GM15510 (cell line): ENCODE measurements around the gene GADD45A.

Source experiments
- POLR2A ChIP-seq: IDR thresholded peaks from 3 replicates; pipeline ENCODE4 v1.6.1; 2011; ENCODE audit warnings: borderline replicate concordance; ENCODE audit not compliant: insufficient read length; ENCODE audit errors: extremely low read depth

Gene GADD45A

GRCh38 chr1:67721650-67722291 is 36.8 kb downstream of the GADD45A start:
- no peak for TF ChIP-seq POLR2A

- no peak for TF ChIP-seq POLR2A
Observed at GRCh38 chr1:67722292-67722944, 37.4 kb downstream of the GADD45A start.

- TF ChIP-seq POLR2A = no peak
Observed at GRCh38 chr1:67723126-67723525, 38.1 kb downstream of the GADD45A start.

DNA sequence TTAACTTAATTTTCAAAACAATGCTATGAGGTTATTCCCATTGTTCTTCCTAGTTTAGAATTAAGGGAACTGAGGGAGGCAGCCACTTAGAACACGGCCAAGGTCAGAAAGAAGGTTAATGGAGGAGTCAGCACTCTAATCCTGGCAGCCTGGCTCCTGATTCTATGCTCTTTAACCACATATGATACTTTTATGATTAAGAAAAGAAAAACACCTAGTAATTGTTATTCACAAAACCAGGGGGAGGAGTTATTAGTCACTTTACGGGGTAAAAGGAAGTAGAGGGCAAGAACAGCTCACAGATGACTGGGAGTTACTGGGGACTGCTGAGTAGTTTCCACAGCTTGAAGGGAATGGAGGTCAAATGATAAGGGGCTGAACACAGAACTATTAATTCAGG is 38.6 kb downstream of the GADD45A start:
- no peak for TF ChIP-seq POLR2A

- no peak for TF ChIP-seq POLR2A
Observed at GRCh38 chr1:67724928-67725560, 40.0 kb downstream of the GADD45A start.

DNA sequence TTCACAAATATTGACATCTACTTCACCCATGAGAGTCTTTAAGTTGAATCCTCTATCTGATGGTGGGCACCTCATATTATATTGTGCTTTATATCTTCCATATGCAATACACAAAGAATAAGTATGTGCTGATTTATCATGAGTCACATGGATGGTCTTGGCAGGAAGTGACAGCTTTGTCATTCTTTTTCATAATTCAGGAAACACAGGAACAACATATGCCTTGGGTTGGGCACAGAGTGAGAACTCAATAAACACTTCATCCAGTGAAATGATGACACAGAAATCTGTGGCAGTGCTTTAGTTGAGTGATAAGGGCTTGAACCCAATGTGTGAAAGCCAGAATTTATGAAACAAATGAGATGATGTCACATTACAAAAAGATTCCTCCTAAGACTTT is 41.2 kb downstream of the GADD45A start:
- TF ChIP-seq POLR2A = no peak

- TF ChIP-seq POLR2A = no peak
Observed at GRCh38 chr1:67729872-67730271, 44.9 kb downstream of the GADD45A start.

DNA sequence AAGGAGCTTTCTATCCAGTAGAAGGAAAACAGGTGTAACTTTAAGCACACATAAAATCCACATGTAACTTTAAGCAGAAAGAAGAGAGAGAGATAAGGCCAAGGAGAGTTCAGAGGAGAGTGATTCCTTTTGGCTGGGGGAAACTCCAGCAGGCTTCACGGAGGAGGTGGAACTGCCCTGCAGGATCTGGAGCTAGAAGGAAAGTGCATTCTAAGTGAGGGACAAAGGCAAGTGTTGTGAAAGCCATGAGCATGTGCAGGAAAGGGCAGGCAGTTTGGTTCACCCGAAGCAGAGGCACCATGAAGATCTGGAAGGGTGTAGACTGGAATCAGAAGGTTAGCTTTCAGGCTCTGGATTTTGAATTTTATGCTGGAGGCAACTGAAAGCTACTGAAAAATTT is 46.3 kb downstream of the GADD45A start:
- no peak for TF ChIP-seq POLR2A

- TF ChIP-seq POLR2A = no peak
Observed at GRCh38 chr1:67732750-67733151, 47.8 kb downstream of the GADD45A start.

DNA sequence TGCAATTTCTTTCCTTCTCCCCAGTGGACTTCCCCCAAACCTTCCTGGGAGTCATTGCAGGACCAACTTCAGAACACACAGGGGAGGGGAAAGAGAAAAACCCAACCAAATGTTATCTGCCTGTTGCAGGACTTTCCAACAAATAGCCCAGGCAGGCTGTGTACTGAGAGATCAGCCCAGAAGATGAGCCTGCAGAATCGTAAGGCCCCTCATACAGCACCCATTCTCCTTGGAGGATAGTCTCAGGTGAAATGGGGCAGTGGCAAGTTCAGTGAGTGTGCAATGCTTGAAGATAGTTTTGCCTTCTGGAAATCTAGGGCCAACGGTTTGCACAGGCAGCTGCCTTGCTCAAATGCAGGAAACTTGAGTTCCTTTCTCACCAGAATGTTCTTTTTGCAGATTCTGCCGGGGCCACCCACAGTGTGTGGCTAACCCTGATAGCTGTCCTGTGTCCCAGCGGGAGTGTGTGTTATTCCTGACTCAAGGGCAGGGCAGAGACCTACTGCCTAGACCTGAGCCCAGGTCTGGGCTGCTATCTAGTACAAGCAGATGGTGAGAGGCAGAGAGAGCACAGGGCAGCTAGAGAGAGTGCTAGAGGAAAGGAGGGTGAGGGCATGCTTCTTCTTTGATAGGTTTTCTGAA is 48.8 kb downstream of the GADD45A start:
- TF ChIP-seq POLR2A = no peak

GRCh38 chr1:67734323-67734690 is 49.3 kb downstream of the GADD45A start:
- no peak for TF ChIP-seq POLR2A

DNA sequence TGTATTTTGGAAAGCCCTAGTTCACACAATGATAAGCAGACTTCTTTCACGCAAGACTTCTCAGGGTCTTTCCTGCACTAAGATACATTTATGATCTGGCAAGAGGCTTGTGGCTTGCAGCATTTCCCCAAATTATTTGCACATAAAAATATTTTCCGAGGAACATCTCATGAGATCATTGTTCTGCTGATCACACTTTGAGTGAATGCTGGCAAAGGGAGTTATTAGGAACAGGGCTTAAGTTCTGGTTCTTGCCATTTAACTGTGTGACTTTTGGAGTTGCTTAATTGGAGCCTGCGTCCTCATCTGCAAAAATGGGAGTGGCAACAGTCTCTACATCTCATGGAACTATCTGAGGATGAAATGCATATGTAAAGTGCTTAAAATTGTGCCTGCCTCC is 50.2 kb downstream of the GADD45A start:
- no peak for TF ChIP-seq POLR2A

DNA sequence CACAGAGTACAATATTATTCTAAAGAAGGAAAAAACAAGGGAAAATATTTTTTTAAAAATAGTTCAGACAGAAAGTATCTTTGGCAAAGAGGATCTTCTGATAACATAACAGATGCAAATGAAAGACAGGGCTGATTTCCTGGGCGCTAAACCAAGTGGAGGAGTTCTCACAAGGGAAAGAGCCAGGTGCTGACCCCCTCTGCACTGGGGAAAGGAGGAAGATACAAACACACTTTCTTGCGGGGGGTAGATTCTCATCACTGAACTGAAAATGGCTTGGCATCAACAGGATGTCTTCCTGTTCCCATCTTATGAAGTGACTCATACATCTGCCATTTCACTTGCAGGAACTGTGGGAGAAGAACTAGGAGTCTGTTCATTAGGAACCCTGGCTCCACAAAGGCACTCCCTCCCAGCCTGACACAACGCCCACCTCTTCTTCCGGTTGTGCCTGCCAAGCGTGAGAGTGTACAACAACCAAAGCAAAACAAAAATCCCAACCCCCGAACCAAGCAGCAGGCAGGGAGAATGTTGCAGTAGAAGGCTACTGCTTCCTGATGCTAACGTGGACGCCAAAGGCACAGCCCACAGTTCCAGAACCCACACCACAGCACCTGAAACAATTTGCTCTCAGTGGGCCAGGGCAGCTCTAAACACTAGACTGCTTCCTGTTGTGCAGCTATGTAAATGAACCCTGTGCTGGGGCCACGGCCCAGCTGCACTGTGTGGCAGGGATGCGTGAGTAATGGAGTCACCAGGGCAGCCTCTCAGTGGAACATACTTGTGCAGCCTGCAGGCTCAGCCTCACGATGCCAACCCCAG is 51.0 kb downstream of the GADD45A start:
- TF ChIP-seq POLR2A = peak; percentile 36

DNA sequence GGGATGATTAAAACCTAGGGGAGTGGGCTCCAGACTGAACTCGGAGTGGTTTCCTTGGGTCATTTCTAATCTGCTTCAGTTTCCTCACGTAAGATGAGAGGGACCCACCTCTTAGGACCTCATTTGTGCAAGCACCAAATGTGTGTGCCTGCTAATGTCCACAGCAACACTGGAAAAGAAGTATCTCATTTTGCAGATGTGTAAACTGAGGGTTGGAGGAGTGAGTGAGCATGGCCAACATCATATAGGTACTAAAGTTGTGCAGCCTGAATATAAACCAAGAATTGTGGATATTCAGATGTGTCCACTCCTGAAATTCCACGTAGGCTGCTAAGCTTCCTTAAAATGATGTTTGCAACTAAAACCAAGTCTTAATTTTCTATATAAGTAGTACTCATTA is 51.7 kb downstream of the GADD45A start:
- no peak for TF ChIP-seq POLR2A

DNA sequence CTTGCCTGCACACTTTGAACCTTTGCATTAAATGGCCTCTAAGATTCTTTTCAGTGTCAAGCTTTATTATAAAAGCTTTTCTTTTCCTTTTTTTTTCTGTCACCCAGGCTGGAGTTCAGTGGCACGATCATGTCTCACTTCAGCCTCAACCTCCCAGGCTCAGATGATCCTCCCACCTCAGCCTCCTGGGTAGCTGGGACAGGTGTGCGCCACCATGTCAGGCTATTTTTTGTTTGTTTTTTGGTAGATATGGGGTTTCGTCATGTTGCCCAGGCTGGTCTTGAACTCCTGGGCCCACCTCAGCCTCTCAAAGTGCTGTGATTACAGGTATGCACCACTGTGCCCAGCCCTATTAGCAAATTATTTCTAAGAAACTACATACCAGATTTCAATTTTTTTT is 52.9 kb downstream of the GADD45A start:
- TF ChIP-seq POLR2A = no peak
